Endothelial cell of umbilical vein (primary cell): ENCODE data around the gene LIMCH1. TPM values are rescaled to one million over a fixed set of nuclear protein-coding genes. Genes with fewer than 3 reads are reported as not detected.

Source experiments
- BruUV-seq: library from RNA; stranded (reverse); fragments of 400-500 nt; replicated peaks from 2 replicates; lab custom pipeline; 2021; lab: Mats Ljungman, UMichigan
- CTCF ChIA-PET: fragments of 300-600, 350-600 bp; sonication (Branson Sonifier 250); formaldehyde crosslinking; loops from one replicate; lab custom pipeline; 2021; ENCODE audit warnings: antibody characterized with exemption, inconsistent platforms; lab: Charles Lee
- POLR2A ChIA-PET: fragments of 300-600, 350-600 bp; sonication (Branson Sonifier 250); formaldehyde crosslinking; loops from one replicate; lab custom pipeline; 2021; ENCODE audit warnings: antibody characterized with exemption, inconsistent platforms; lab: Charles Lee
- DNase-seq: peaks from one replicate; pipeline ENCODE4 v3.0.0-alpha.2; 2011; ENCODE audit warnings: low read depth, low spot score
- FAIRE-seq: peaks from 2 replicates; lab custom pipeline; 2011; peaks lifted over from hg19 to GRCh38; lab: Jason Lieb, UNC
- H2AFZ ChIP-seq: 2 replicates; pipeline ENCODE4 v1.6.0; 2012; ENCODE audit warnings: low read depth, low read length, control low read depth, inconsistent platforms
- H3K27ac ChIP-seq: 2 replicates; pipeline ENCODE4 v1.5.1; 2011; ENCODE audit warnings: low read depth, mild to moderate bottlenecking, control low read depth, low read length, moderate library complexity; ENCODE audit not compliant: insufficient read depth
- H3K27me3 ChIP-seq, 2 experiments: 2 replicates each; pipeline versions ENCODE4 v1.6.0 to v1.6.1; 2011; ENCODE audit warnings: low read length in 2 of 2, mixed read lengths in 1 of 2; ENCODE audit not compliant: control insufficient read depth in 2 of 2, insufficient read depth in 2 of 2
- H3K36me3 ChIP-seq, 2 experiments: 2 replicates in 1 of 2; 3 replicates in 1 of 2; pipeline ENCODE4 v1.5.1; 2011; ENCODE audit warnings: low read length in 2 of 2, mild to moderate bottlenecking in 1 of 2, moderate library complexity in 1 of 2; ENCODE audit not compliant: control insufficient read depth in 2 of 2, insufficient read depth in 2 of 2; ENCODE audit errors: extremely low read depth in 1 of 2
- H3K4me1 ChIP-seq: 3 replicates; pipeline ENCODE4 v1.5.1; 2011; ENCODE audit warnings: mild to moderate bottlenecking, low read length; ENCODE audit not compliant: control insufficient read depth, insufficient read depth; ENCODE audit errors: extremely low read depth
- H3K4me2 ChIP-seq: 2 replicates; pipeline ENCODE4 v1.6.1; 2011; ENCODE audit warnings: low read length, control low read depth, mixed read lengths; ENCODE audit not compliant: insufficient read depth
- H3K4me3 ChIP-seq, 3 experiments: fragments of 200-600 bp in 1 of 3; sonication (generic), shearing (Covaris generic) in 1 of 3; replicated peaks in 1 of 3; 2 replicates each; pipeline ENCODE4 v1.5.1; 2011 to 2016; ENCODE audit warnings: control low read depth in 3 of 3, low read length in 3 of 3, mild to moderate bottlenecking in 2 of 3, inconsistent platforms in 1 of 3, low read depth in 1 of 3, moderate library complexity in 1 of 3; ENCODE audit not compliant: insufficient read depth in 1 of 3
- H3K79me2 ChIP-seq: 2 replicates; pipeline ENCODE4 v1.6.0; 2012; ENCODE audit warnings: low read length, inconsistent platforms; ENCODE audit not compliant: control insufficient read depth, insufficient read depth
- H3K9ac ChIP-seq: replicated peaks from 2 replicates; pipeline ENCODE3; 2011; ENCODE audit warnings: low read length, control low read depth; ENCODE audit not compliant: insufficient read depth; ENCODE audit errors: extremely low read depth
- H3K9me1 ChIP-seq: replicated peaks from 3 replicates; pipeline ENCODE4 v1.6.0; 2011; ENCODE audit warnings: mild to moderate bottlenecking, low read length; ENCODE audit not compliant: control insufficient read depth, insufficient read depth; ENCODE audit errors: extremely low read depth
- H3K9me3 ChIP-seq: replicated peaks from 2 replicates; pipeline ENCODE4 v1.5.1; 2012; ENCODE audit warnings: low read length, inconsistent platforms; ENCODE audit not compliant: control insufficient read depth, insufficient read depth
- H4K20me1 ChIP-seq: replicated peaks from 2 replicates; pipeline ENCODE3; 2011; ENCODE audit warnings: mild to moderate bottlenecking, low read length; ENCODE audit not compliant: control insufficient read depth, insufficient read depth; ENCODE audit errors: extremely low read depth
- CTCF ChIP-seq, 2 donors: IDR thresholded peaks; 1 replicate in 1 of 2; 2 replicates in 1 of 2; pipeline ENCODE4 v1.5.1; 2011; ENCODE audit warnings: low read length in 2 of 2, mild to moderate bottlenecking in 2 of 2, moderate library complexity in 2 of 2, control low read depth in 1 of 2, inconsistent platforms in 1 of 2, low read depth in 1 of 2; ENCODE audit not compliant: insufficient read depth in 1 of 2; ENCODE audit errors: extremely low read depth in 1 of 2
- EZH2 ChIP-seq: IDR thresholded peaks from 2 replicates; pipeline ENCODE4 v1.6.1; 2012; ENCODE audit warnings: borderline replicate concordance, low read depth, mild to moderate bottlenecking, moderate library complexity, low read length, inconsistent platforms; ENCODE audit not compliant: severe bottlenecking
- FOS ChIP-seq: IDR thresholded peaks from 2 replicates; pipeline ENCODE4 v1.6.1; 2011; ENCODE audit warnings: mild to moderate bottlenecking, low read length, moderate library complexity, borderline replicate concordance; ENCODE audit not compliant: insufficient read depth
- GATA2 ChIP-seq: IDR thresholded peaks from 2 replicates; pipeline ENCODE4 v1.7.0; 2011; ENCODE audit warnings: low read depth, mild to moderate bottlenecking, moderate library complexity, mixed read lengths, low read length; ENCODE audit not compliant: insufficient read length, insufficient read depth
- JUN ChIP-seq: IDR thresholded peaks from 2 replicates; pipeline ENCODE4 v1.6.1; 2011; ENCODE audit warnings: borderline replicate concordance, low read depth; ENCODE audit not compliant: insufficient read length, insufficient read depth
- MAX ChIP-seq: IDR thresholded peaks from 2 replicates; pipeline ENCODE4 v1.6.1; 2011; ENCODE audit not compliant: insufficient read depth, insufficient read length
- MYC ChIP-seq: IDR thresholded peaks from one replicate; pipeline ENCODE4 v1.6.1; 2011; ENCODE audit warnings: mild to moderate bottlenecking, low read depth, low read length
- POLR2A ChIP-seq: IDR thresholded peaks from 2 replicates; pipeline ENCODE4 v1.6.1; 2012; ENCODE audit warnings: low read depth, mild to moderate bottlenecking, control low read depth, low read length
- POLR2AphosphoS5 ChIP-seq: IDR thresholded peaks from 2 replicates; pipeline ENCODE4 v1.6.1; 2012; ENCODE audit warnings: low read depth, mild to moderate bottlenecking, control low read depth, low read length, moderate library complexity; ENCODE audit not compliant: insufficient read depth
- dilution Hi-C: fragments of 300-500 bp; cut with MboI; formaldehyde crosslinking; loops from one replicate; pipeline ENCODE4 v1.15.0; 2019; ENCODE audit warnings: low sequenced_read_pairs; ENCODE audit not compliant: extremely low pct_ligation_motif_present
- intact Hi-C: fragments of 100-400 bp; cut with micrococcal nuclease; formaldehyde crosslinking; loops from one replicate; pipeline ENCODE4 v1.10.0; 2022
- polyA plus RNA-seq, 4 experiments: library from polyadenylated mRNA; depleted of rRNA in 3 of 4; stranded (reverse) in 3 of 4; unstranded in 1 of 4; fragments of >200 nt; gene quantifications; 2 replicates each; pipeline versions ENCODE4 v1.2.1 to v1.2.3, GENCODE V29; 2011 to 2012; ENCODE audit warnings: missing spikeins in 1 of 4
- total RNA-seq: library from RNA; stranded (reverse); gene quantifications from 2 replicates; pipeline ENCODE4 v1.2.3, GENCODE V29; 2021

Gene LIMCH1
- total and polyA plus RNA-seq, 2 donors (not counting 3 experiments of a cell fraction or from before 2014, with no cell fraction given) = 14.3 to 32.8 TPM

- Histone ChIP-seq H3K79me2 (no peaks in the 10 kb centered on the region), H3K9me1 (no peaks in the 10 kb centered on the region), H2AFZ (no peak overlapping the region), H3K4me3 (no peak overlapping the region), H3K4me2 (no peak overlapping the region), H3K36me3 (peaks cover 0 to 2% of the 10 kb centered on the region in 2 experiments), H3K9ac (no peak overlapping the region), H3K27ac (no peak overlapping the region), H4K20me1 (no peaks in the 10 kb centered on the region), H3K27me3 (peaks cover 18 to 33% of the 10 kb centered on the region in 2 experiments), H3K4me1 (no peaks in the 10 kb centered on the region), H3K9me3 (no peaks in the 10 kb centered on the region)
- FAIRE-seq = no peak
- no peak for DNase-seq
- POLR2A ChIA-PET = no interaction called here
- no TSS peak for BruUV-seq
- TF ChIP-seq GATA2 = no peak
- no peak for TF ChIP-seq JUN
- TF ChIP-seq POLR2A = no peak
- TF ChIP-seq CTCF (IDR thresholded peaks at IDR 0.05; ENCODE audit: extremely low read depth in 1 of 2, insufficient read depth in 1 of 2, low read depth in 1 of 2, low read length in 2 of 2) = no peak
- TF ChIP-seq MYC = no peak
- no peak for TF ChIP-seq FOS
- TF ChIP-seq MAX = no peak
- no peak for TF ChIP-seq EZH2
- no peak for TF ChIP-seq POLR2AphosphoS5
- dilution Hi-C loops = no loop called here
- CTCF ChIA-PET = interaction anchor here (0.6 to 8.3 kb wide), 60 partner anchors 9 to 1218 kb away, joined by 3 to 212 read pairs (median 4); no protein-coding TSS in a partner anchor
- intact Hi-C loops = loop anchor here (1.0 to 10.0 kb wide), 3 partner anchors 118 to 739 kb away; no protein-coding TSS in a partner anchor
Measured at GRCh38 chr4:41643331-41643730, 105.4 kb downstream of the LIMCH1 start.
